ENCODE data around the gene HSPG2.

DNA sequence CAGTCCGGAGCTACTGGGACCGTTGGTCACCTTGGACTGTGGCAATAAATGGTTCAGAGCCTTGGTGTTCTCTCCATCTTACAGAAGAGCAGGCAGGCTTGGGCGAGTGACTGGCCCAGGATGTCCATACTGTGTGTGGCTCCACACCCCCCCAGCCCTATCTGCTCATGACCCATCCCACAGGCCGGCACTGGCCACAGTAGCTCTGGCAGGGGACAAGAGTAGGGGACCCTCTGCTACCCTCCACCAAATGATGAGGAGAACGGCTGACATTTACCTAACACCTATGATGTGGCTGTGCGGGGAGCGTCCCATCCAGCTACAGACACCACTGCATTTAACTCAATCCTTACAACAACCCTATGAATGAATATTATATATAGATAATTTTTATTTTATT, 111.7 kb downstream of the HSPG2 start:
- no peak for TF ChIP-seq POLR2A (IDR thresholded peaks at IDR 0.05; ENCODE audit: low read length)
- no peak for TF ChIP-seq GATA1 (IDR thresholded peaks at IDR 0.05; ENCODE audit: low read depth, low read length)
